Astrocyte of the spinal cord (primary cell): ENCODE measurements around the gene ZAP70.

ENCODE experiments used
- DNase-seq: peaks from one replicate; pipeline ENCODE4 v3.0.0; 2011; ENCODE audit warnings: low read depth, low spot score
- H3K4me3 ChIP-seq: 2 replicates; pipeline ENCODE4 v1.5.1; 2011; ENCODE audit warnings: low read depth, mild to moderate bottlenecking, low read length, moderate library complexity
- in situ Hi-C: cut with HindIII; loops from 2 replicates; pipeline ENCODE4 v1.10.0; 2017; ENCODE audit warnings: low sequenced_read_pairs
- TF ChIP-seq, protein P1 (sequence below): IDR thresholded peaks from 2 replicates; pipeline ENCODE4 v1.5.1; 2012; ENCODE audit warnings: low read depth, mild to moderate bottlenecking, low read length, inconsistent platforms

ZAP70 gene

DNA sequence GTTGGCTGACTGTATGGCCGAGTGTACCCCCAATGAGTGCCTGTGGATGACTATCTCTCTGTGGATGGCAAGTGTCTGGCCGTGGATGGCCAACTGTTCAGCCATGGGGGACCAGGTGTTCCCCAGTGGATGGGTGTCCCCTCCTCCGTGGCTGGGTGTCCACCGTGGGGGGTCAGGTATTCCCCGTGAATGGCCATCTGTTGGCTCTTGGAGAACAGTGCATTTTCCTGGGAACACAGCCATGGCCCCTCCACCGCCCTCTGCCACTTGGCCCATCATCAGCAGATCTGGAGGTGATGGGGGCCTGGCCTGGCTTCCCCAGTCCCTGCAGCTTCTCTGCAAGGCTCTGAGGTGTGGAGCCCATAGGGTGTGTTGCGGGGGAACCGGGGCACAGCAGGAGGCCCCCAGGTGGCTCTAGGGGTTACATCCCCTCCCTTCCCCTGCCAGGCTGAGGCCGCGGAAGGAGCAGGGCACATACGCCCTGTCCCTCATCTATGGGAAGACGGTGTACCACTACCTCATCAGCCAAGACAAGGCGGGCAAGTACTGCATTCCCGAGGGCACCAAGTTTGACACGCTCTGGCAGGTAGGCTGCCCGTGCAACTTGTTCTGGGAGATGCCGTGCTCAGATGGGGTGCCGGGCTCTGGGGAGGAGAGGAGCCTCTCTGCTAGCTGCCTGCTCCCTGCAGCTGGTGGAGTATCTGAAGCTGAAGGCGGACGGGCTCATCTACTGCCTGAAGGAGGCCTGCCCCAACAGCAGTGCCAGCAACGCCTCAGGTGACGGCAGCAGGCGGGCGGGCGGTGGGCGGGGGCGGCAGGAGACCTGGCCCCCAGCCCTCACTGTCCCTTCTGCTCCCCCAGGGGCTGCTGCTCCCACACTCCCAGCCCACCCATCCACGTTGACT lies 19.3 kb downstream of the ZAP70 start:
- no peak for DNase-seq
- in situ Hi-C loops, result no loop called here
- no peak overlapping the region for H3K4me3 ChIP-seq
- TF ChIP-seq, protein P1, sequence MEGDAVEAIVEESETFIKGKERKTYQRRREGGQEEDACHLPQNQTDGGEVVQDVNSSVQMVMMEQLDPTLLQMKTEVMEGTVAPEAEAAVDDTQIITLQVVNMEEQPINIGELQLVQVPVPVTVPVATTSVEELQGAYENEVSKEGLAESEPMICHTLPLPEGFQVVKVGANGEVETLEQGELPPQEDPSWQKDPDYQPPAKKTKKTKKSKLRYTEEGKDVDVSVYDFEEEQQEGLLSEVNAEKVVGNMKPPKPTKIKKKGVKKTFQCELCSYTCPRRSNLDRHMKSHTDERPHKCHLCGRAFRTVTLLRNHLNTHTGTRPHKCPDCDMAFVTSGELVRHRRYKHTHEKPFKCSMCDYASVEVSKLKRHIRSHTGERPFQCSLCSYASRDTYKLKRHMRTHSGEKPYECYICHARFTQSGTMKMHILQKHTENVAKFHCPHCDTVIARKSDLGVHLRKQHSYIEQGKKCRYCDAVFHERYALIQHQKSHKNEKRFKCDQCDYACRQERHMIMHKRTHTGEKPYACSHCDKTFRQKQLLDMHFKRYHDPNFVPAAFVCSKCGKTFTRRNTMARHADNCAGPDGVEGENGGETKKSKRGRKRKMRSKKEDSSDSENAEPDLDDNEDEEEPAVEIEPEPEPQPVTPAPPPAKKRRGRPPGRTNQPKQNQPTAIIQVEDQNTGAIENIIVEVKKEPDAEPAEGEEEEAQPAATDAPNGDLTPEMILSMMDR, result no peak

DNA sequence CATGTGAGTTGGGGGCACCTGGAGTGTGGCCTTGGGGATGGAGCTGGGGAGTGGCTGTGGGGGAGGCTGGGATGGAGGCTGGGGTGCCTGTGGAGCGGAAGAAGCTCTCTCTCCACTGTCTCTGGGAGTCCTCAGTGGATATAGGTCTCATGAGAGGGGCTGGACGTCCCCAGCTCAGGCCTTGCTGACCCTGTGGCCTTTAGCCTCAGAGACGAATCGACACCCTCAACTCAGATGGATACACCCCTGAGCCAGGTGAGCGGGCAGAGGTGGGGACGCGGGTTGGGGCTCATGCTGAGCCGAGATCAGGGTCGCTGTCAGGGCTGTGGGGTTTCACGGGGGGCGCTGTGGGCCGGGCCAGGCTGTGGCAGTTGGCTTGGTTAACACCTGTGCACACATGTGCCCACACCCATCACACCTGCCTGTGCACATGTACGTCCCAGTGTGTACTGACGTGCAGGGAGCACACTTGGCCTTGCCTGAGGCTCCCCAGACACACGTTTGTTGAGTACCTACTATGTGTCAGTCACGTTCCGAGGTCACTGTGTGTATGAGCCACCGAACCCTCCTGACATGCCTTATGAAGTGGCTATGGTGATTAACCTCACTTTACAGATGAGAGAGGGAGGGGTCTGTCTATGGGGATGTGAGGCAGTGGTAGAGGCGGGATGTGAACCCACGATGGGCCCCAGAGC lies 20.1 kb downstream of the ZAP70 start:
- no peak overlapping the region for H3K4me3 ChIP-seq
- TF ChIP-seq, protein P1, result no peak
- DNase-seq, result no peak
- in situ Hi-C loops, result no loop called here

DNA sequence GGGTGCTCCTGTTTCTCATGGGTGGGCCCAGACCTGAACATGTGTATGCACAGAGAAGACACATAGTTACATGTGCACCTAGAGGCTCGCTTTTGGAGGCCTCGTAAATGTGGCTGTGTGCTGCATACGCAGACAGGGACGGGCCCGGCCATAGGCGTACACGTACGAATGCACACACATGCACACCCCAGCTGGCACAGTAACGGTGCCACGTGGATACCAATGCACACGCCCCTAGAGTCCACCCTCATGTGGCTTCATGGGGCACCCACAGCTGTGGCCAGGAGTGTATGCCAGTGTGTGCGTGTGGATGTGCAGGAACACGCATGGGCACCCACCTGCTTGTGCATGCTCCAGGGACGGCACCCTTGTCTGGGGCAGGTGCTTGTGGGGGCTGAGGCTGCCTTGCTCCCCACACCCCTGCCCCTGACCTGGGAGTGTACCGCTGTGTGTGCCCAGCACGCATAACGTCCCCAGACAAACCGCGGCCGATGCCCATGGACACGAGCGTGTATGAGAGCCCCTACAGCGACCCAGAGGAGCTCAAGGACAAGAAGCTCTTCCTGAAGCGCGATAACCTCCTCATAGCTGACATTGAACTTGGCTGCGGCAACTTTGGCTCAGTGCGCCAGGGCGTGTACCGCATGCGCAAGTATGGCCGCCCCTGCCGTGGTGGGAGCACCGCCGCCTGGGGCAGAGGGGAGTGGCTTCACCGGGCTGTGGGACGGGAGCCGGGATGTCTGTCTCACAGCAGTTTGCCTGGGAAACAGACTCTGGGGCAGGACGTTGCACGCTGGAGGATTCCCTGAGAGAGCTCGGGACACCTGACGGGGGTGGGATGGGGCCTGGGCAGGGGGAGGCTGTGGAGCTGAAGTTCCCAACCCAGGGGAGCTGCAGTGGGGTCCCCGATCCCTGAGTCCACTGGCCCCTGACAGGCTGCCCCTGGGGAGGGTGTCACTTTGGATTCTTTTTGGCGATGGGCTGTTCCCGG lies 21.0 kb downstream of the ZAP70 start:
- no peak overlapping the region for H3K4me3 ChIP-seq
- DNase-seq, result no peak
- in situ Hi-C loops, result no loop called here
- TF ChIP-seq, protein P1, result no peak

DNA sequence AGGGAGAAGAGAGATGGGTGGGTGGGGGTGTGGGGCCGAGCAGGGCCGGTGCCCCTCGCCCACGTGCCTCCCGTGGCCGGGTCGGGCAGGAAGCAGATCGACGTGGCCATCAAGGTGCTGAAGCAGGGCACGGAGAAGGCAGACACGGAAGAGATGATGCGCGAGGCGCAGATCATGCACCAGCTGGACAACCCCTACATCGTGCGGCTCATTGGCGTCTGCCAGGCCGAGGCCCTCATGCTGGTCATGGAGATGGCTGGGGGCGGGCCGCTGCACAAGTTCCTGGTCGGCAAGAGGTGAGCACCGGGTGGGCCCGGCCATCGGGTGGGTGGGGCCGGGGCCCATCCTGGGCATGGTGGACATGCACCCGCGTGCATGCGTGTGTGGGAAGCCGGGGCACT lies 21.8 kb downstream of the ZAP70 start:
- no peak for DNase-seq
- in situ Hi-C loops, result no loop called here
- no peak overlapping the region for H3K4me3 ChIP-seq
- TF ChIP-seq, protein P1, result no peak

DNA sequence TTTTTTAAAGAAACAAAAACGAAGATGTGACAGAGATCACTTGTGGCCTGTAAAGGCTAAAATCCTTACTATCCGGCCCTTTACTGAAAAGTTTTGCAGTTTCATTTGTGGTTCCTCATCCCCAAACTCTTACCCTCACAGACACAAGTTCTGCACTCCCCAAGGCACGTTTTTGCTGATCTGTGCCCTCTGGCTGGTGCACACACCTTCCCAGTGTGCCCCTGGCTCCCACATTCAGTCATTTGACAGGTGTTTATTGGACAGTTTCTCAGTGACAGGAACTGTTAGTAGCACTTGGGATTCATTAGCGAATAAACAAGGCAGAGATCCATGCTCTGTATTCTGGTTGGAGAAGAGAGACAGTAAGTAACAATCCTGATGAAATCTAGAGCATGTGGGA lies 22.8 kb downstream of the ZAP70 start:
- no peak overlapping the region for H3K4me3 ChIP-seq

More for the DNA sequence above, 22.8 kb downstream of the ZAP70 start:
- in situ Hi-C loops, result no loop called here
- TF ChIP-seq, protein P1, result no peak
- DNase-seq, result no peak
